T-helper 1 cell treated with Interleukin-12 subunit alpha and Interleukin-12 subunit beta and Interleukin-4 antibody, amounts not matched to agents 30 μg/mL and 1 μg/mL, for 36 hours (primary cell): Measurements from ENCODE around the gene WAC.
A peak's percentile ranks its signal among the peaks of the same experiment; 100 is the strongest.
"Not testable (repeated sequence)": the region's sequence is repeated elsewhere in the genome, so short reads cannot be mapped to it uniquely, and the experiment has no call there.

Source experiments
- H3K27ac Mint-ChIP-seq: one replicate; pipeline ENCODE4 v1.8.0; 2021; ENCODE audit warnings: mild to moderate bottlenecking, mixed read lengths
- H3K27me3 Mint-ChIP-seq: one replicate; pipeline ENCODE4 v1.8.0; 2021; ENCODE audit warnings: low read depth, mixed read lengths
- H3K36me3 Mint-ChIP-seq: one replicate; pipeline ENCODE4 v1.8.0; 2021; ENCODE audit warnings: low read depth, mixed read lengths
- H3K4me1 Mint-ChIP-seq: one replicate; pipeline ENCODE4 v1.8.0; 2021; ENCODE audit warnings: low read depth, mixed read lengths
- H3K4me3 Mint-ChIP-seq: one replicate; pipeline ENCODE4 v1.8.0; 2021; ENCODE audit warnings: mild to moderate bottlenecking, moderate library complexity, mixed read lengths
- H3K9me3 Mint-ChIP-seq: one replicate; pipeline ENCODE4 v1.8.0; 2021; ENCODE audit warnings: mixed read lengths

WAC gene

DNA sequence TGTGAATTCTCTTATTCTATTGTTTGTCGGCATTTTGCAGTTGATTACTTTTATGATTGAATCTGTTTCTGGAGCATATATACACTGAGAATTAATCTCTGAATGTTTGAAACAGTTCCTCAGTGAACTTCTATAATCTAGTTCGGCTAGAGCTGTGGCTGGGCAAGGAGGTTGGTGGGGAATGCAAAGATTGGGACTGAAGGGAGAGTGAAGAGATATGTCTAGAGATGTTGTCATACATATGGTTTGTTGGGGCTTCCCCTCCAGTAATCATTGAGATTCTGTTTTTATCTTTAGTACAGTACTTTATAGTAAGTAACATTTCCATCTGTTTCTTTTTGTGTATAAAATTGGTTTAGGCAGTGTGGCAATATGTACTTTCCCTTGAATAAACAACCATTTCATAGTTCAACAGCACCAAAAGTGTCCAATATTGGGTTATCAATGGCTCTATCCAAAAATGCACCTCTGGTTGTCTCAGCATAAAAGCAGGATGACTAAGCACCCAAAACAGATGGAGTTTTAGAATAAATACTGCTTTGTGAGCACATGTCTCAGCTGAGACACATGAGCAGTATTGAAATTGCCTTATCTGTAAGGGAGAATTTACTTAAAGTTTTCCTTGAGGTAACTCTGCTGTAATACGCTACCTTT, 36.7 kb downstream of the WAC start:
- Mint-ChIP-seq H3K36me3 (peaks cover 28% of the 10 kb centered on the region), H3K4me1 (peaks cover 36% of the 10 kb centered on the region), H3K9me3 (no peaks in the 10 kb centered on the region), H3K27ac (peak overlapping the region; percentile 4), H3K4me3 (no peak overlapping the region), H3K27me3 (no peaks in the 10 kb centered on the region)

DNA sequence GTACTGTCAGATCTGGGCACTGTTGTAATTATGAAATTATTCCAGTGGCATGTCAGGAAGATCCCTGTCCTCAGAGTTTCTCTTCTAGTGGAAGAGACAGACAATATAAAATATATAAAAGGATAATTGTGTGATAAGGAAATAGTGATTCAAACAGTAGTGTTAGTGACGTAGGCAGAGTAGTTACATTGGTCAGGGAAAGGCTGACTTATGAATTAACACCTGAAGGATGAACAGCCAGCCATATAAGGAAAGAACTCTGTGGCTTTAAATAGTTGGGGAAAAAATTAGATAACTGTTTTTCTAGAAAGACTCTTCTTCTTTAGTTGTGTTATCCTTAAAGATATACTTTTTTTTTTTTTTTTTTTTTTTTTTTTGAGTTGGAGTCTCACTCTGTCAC, 37.7 kb downstream of the WAC start:
- peak overlapping the region; percentile 41 for H3K27ac Mint-ChIP-seq
- peaks cover 33% of the 10 kb centered on the region for H3K36me3 Mint-ChIP-seq
- H3K4me1 Mint-ChIP-seq: peaks cover 41% of the 10 kb centered on the region
- no peak overlapping the region for H3K4me3 Mint-ChIP-seq
- H3K9me3 Mint-ChIP-seq: no peaks in the 10 kb centered on the region
- H3K27me3 Mint-ChIP-seq: no peaks in the 10 kb centered on the region

DNA sequence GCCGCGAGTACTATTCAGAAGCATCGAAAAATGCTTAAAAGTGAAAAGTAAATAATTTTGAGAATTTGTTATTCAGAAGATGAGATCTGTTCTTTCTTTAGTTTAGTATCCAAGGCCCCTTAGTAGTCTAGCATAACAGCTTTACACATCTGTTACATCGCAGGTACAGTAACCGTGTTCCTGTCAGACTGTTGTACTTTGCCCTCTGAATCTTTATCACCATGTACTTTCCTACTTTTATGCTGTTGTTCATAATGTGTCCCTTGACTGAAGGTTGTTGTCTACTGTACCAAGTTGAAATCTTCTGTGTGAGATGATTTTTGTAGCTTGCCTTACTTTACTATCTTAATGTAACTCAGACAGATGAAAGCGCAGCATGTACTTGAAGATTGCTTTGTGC, 38.3 kb downstream of the WAC start:
- peaks cover 41% of the 10 kb centered on the region for H3K4me1 Mint-ChIP-seq
- no peaks in the 10 kb centered on the region for H3K27me3 Mint-ChIP-seq
- no peak overlapping the region for H3K27ac Mint-ChIP-seq
- H3K9me3 Mint-ChIP-seq: no peaks in the 10 kb centered on the region
- no peak overlapping the region for H3K4me3 Mint-ChIP-seq
- peaks cover 35% of the 10 kb centered on the region for H3K36me3 Mint-ChIP-seq

DNA sequence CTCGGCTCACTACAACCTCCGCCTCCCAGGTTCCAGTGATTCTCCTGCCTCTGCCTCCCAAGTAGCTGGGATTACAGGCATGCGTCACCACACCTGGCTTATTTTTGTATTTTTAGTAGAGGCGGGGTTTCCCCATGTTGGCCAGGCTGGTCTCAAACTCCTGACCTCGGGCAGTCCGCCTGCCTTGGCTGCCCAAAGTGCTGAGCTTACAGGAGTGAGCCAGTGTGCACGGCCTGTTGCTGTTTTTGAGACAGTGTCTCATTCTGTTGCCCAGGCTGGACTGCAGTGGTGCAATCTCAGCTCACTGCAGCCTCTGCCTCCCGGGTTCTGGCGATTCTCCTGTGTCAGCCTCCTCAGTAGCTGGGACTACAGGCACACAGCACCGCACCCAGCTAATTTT, 41.3 kb downstream of the WAC start:
- H3K4me3 Mint-ChIP-seq, H3K9me3 Mint-ChIP-seq, H3K27me3 Mint-ChIP-seq, H3K27ac Mint-ChIP-seq: not testable (repeated sequence)
- Mint-ChIP-seq H3K4me1 (peaks cover 40% of the 10 kb centered on the region), H3K36me3 (peaks cover 30% of the 10 kb centered on the region)

DNA sequence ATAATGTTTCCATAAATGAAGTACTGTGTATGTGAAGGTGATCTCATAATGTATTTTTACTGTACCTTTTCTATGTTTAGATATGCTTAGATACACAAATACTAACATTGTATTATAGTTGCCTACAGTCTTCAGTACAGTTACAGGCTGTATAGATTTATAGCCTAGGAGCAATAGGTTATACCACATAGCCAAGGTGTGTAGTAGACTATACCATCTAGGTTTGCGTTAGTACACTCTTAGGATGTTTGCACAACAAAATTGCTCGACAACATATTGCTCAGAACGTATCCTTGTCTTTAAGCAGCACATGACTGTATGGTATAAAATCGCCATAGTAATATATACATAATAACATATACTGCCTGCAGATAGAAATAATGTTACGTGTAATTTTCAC, 42.9 kb downstream of the WAC start:
- no peaks in the 10 kb centered on the region for H3K27me3 Mint-ChIP-seq
- no peak overlapping the region for H3K27ac Mint-ChIP-seq
- peaks cover 25% of the 10 kb centered on the region for H3K36me3 Mint-ChIP-seq
- H3K9me3 Mint-ChIP-seq: no peaks in the 10 kb centered on the region
- H3K4me1 Mint-ChIP-seq: peaks cover 34% of the 10 kb centered on the region
- H3K4me3 Mint-ChIP-seq: no peak overlapping the region

DNA sequence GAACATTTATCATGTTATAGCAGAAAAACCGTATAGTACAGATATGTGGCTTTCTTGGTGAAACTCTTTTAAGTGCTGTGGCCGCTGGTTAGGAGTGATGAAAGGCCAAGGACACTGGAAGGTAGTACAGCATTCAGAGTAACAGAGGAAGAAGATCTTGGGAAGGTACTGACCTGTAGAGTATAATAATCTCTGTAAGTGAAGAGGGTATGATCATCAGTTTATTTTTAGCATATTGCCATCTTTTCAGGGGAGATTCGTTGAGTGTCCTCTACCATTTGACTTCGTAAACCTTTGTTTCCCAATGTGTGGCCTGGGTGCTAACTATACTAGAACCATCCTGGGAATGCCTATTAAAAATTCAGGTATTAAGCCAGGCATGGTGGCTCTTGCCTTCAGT, 44.6 kb downstream of the WAC start:
- Mint-ChIP-seq H3K4me3 (no peak overlapping the region), H3K4me1 (peaks cover 42% of the 10 kb centered on the region), H3K9me3 (no peaks in the 10 kb centered on the region), H3K36me3 (peaks cover 23% of the 10 kb centered on the region), H3K27ac (no peak overlapping the region), H3K27me3 (no peaks in the 10 kb centered on the region)

DNA sequence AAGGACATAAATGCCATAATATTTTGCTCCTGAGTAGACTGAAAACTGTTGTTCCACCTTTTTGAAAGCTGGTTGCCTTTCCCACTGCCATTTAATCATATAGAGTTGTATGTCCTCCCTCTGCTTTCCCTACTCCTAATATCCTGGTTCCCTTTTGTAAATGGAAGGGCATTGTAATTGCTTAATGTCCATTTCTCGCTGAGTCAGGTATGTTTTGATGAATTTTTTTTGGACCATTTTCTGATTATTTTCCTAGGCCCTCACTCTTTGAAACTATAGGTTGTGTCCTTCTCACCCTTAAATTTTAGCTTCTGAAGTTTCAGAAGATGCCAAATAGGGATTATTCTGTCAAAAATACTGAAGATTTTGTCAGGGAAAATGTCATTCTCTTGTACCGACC, 45.5 kb downstream of the WAC start:
- H3K4me1 Mint-ChIP-seq: peaks cover 39% of the 10 kb centered on the region
- no peak overlapping the region for H3K4me3 Mint-ChIP-seq
- peaks cover 20% of the 10 kb centered on the region for H3K36me3 Mint-ChIP-seq
- H3K27me3 Mint-ChIP-seq: no peaks in the 10 kb centered on the region
- H3K27ac Mint-ChIP-seq: no peak overlapping the region
- H3K9me3 Mint-ChIP-seq: no peaks in the 10 kb centered on the region

DNA sequence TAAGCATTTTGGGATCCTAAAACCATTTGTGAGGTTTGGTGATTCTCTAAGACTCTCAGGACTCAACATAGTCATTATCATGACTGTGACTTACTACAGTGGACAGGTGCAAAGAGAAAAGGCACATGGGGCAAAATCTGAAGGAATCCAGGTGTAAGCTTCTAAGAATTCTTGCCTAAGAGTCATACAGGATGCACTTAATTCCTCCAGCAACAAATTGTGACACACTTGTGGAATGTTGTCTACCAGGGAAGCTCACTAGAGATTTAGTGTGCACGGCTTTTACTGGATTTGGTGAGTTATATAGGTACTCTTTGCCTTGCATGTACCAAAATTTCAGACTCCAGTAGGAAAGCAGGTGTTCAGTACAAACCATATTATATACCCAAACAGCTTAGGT, 47.9 kb downstream of the WAC start:
- H3K27me3 Mint-ChIP-seq: no peaks in the 10 kb centered on the region
- peaks cover 34% of the 10 kb centered on the region for H3K4me1 Mint-ChIP-seq
- peaks cover 27% of the 10 kb centered on the region for H3K36me3 Mint-ChIP-seq
- H3K27ac Mint-ChIP-seq: no peak overlapping the region
- H3K9me3 Mint-ChIP-seq: no peaks in the 10 kb centered on the region
- H3K4me3 Mint-ChIP-seq: no peak overlapping the region

DNA sequence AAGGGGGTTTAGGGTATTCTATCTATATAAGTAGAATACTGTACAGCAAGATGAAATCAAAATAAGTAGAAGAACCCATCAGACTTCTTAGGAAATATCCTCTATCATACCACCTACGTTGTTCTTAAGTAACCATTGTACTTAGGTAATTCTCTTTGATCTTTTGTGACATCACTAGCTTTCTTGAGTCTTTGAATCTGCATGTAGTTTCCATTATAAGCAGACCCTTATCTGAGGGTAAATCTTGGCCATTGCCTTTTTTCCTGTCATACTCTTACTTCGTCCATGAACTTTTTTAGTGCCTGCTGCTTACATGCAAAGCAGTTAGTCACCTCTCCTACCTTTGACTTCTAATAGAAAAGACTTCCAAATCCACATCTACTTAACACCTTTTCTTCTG, 49.0 kb downstream of the WAC start:
- Mint-ChIP-seq H3K9me3 (no peaks in the 10 kb centered on the region), H3K4me3 (no peak overlapping the region), H3K27ac (no peak overlapping the region), H3K36me3 (peaks cover 25% of the 10 kb centered on the region), H3K4me1 (peaks cover 34% of the 10 kb centered on the region), H3K27me3 (no peaks in the 10 kb centered on the region)

DNA sequence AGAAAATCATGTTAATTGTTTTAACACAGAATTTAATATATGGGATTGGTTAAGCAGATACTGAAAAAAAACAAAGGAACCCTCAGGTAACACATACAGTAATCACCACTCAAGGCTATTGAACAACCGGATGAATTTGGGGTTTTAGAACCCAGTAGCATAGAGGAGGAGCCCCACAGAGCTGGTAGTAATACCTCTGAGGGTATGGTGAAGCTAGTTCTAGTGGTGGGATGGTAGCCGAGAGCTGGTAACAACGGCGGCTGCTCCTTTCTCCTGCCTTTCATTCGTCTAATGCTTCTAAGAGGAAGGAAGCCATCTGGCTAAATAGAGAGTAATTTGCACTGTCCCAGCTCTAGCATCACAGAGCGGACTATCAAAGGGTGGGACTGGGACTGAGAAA, 52.2 kb downstream of the WAC start:
- peaks cover 29% of the 10 kb centered on the region for H3K36me3 Mint-ChIP-seq
- H3K4me1 Mint-ChIP-seq: peaks cover 32% of the 10 kb centered on the region
- no peak overlapping the region for H3K4me3 Mint-ChIP-seq
- no peaks in the 10 kb centered on the region for H3K27me3 Mint-ChIP-seq
- no peak overlapping the region for H3K27ac Mint-ChIP-seq
- no peaks in the 10 kb centered on the region for H3K9me3 Mint-ChIP-seq

DNA sequence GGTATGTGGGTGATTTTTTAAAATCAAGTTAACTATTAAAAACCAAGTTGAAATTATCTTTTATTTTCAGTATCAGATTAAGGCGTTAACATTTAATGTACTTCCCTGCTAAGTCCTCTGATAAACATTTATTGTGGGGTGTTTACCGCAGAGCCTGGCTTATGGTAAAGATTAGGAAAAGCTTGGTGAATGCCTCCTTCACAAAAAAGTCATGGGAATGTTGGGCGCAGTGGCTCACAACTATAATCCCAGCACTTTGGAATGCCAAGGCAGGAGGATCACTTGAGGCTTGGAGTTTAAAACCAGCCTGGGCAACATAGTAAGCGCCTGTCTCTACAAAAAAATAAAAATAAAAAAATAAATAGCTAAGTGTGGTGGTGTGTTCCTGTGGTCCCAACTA, 53.3 kb downstream of the WAC start:
- H3K27ac Mint-ChIP-seq: no peak overlapping the region
- peaks cover 30% of the 10 kb centered on the region for H3K4me1 Mint-ChIP-seq
- no peaks in the 10 kb centered on the region for H3K27me3 Mint-ChIP-seq
- peaks cover 30% of the 10 kb centered on the region for H3K36me3 Mint-ChIP-seq
- no peaks in the 10 kb centered on the region for H3K9me3 Mint-ChIP-seq
- no peak overlapping the region for H3K4me3 Mint-ChIP-seq

DNA sequence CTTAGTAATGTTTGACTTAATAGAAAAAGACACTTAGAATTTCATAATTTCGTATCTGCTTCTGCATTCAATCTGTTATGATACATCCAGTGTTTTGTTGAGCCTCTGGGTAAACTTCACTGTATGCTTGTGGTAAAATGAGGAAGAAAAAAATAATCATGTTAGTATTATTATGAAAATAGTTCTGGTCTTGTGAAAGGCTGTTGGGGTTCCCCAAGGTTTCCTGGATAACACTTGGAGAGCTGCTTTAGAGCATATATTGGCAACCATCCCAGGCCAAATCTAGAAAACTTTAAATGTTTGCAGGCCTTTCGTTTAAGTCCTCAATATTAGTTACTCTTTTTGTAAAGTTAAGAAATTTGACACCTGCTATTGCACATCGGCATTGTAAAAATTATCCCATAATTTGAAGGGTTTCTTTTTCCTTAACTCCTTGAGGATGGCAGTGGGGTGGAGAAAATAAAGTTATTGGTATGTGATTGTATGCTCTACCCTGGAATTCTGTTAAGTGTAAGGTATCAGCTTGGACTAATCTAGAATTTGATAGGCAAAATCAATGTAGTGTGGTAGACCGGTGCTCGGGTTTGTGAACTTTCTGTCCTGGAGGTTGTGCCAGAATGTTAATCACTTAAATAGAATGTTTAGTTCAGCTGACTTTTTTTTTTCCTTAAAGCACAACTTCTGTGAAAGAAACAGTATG, 54.5 kb downstream of the WAC start:
- Mint-ChIP-seq H3K36me3 (peaks cover 38% of the 10 kb centered on the region), H3K4me3 (no peak overlapping the region), H3K27me3 (no peaks in the 10 kb centered on the region), H3K27ac (no peak overlapping the region), H3K4me1 (peaks cover 24% of the 10 kb centered on the region), H3K9me3 (no peaks in the 10 kb centered on the region)

DNA sequence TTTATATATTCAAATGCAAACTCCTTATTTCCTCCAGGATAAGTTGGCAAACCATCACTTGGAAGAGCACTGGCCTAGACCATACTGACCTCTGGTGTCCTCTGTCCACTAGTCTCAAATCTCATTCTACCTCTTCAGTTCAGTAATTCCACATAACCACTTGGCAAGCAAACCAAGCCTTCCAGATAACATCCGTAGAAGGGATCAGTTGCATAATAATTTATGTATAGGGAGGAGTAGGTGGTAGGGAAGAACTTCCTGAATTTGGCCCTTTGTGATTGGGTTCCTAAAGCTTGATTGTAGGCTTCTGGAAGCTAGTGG, 55.0 kb downstream of the WAC start:
- Mint-ChIP-seq H3K27ac (no peak overlapping the region), H3K36me3 (peaks cover 40% of the 10 kb centered on the region), H3K27me3 (no peaks in the 10 kb centered on the region), H3K4me3 (no peak overlapping the region), H3K9me3 (no peaks in the 10 kb centered on the region), H3K4me1 (peaks cover 27% of the 10 kb centered on the region)

DNA sequence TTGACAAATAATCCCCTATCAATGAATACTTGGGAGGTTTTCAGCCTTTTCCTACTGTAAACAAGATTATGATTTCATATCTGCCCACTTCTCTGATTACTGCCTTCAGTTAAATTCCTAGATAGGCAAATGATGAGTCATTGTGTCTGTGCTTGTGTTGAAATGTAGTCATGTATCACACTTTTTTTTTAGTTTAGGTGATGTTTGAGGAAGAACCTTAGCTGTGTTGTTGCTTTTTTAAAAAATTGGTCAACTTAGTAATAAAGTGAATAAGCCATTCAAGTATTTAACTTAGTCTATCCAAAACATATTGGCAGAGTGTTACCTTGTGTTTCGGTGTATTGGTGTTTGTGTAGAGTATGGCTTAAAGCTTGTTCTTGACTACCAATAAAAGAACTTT, 60.0 kb downstream of the WAC start:
- Mint-ChIP-seq H3K4me1 (peaks cover 40% of the 10 kb centered on the region), H3K36me3 (peaks cover 44% of the 10 kb centered on the region)

DNA sequence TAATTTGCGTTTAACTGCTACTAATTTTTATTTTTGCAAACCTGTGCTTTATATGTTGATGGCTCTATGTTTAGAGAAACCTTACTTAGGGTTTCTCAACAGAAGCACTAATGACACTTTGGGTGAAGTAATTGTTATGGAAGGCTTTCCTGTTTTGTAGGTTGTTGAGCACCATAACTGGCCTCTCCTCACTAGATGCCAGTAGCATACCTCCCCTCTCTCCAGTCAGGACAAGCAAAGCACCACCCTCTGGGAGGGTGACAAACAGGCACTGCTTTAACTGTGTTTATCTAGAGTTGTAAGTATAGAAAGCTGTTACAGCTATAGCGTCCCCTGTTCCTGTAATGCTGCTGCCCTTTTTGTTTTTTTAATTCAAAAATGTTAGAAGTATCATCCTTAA, 60.9 kb downstream of the WAC start:
- no peaks in the 10 kb centered on the region for H3K27me3 Mint-ChIP-seq
- no peaks in the 10 kb centered on the region for H3K9me3 Mint-ChIP-seq
- H3K4me3 Mint-ChIP-seq: no peak overlapping the region
- H3K36me3 Mint-ChIP-seq: peaks cover 47% of the 10 kb centered on the region
- H3K27ac Mint-ChIP-seq: no peak overlapping the region
- peaks cover 45% of the 10 kb centered on the region for H3K4me1 Mint-ChIP-seq

More for the DNA sequence above, 60.0 kb downstream of the WAC start:
- Mint-ChIP-seq H3K4me3 (no peak overlapping the region), H3K27me3 (no peaks in the 10 kb centered on the region), H3K9me3 (no peaks in the 10 kb centered on the region), H3K27ac (no peak overlapping the region)
